Suprapubic skin (tissue), 4 donors: ENCODE measurements around the gene RAB17. TPM values are rescaled to one million over a fixed set of nuclear protein-coding genes. Genes with fewer than 3 reads are reported as not detected.
"Not testable (repeated sequence)": the region's sequence is repeated elsewhere in the genome, so short reads cannot be mapped to it uniquely, and the experiment has no call there.

Experiments
- DNase-seq, 2 donors: peaks; one replicate each; pipeline ENCODE4 v3.0.0-alpha.2; 2019; ENCODE audit warnings: low spot score in 2 of 2
- H3K27ac ChIP-seq: fragments of 200-600 bp; sonication (generic); one replicate; pipeline ENCODE4 v1.5.1; 2019
- H3K27me3 ChIP-seq: fragments of 200-600 bp; sonication (generic); one replicate; pipeline ENCODE4 v1.5.1; 2019
- H3K36me3 ChIP-seq: fragments of 200-600 bp; sonication (generic); one replicate; pipeline ENCODE4 v1.5.1; 2019
- H3K4me1 ChIP-seq: fragments of 200-600 bp; sonication (generic); one replicate; pipeline ENCODE4 v1.5.1; 2019
- H3K4me3 ChIP-seq: fragments of 200-600 bp; sonication (generic); one replicate; pipeline ENCODE4 v1.5.1; 2019; ENCODE audit warnings: mild to moderate bottlenecking
- H3K9me3 ChIP-seq: fragments of 200-600 bp; sonication (generic); one replicate; pipeline ENCODE4 v1.5.1; 2019
- EP300 ChIP-seq: sonication (generic); formaldehyde crosslinking; IDR thresholded peaks from one replicate; pipeline ENCODE4 v1.6.1; 2017; ENCODE audit warnings: antibody characterized with exemption
- POLR2A ChIP-seq, 2 donors: fragments of 450-650 bp; IDR thresholded peaks; one replicate each; pipeline ENCODE4 v1.6.1; 2017; ENCODE audit warnings: antibody characterized with exemption in 2 of 2, mild to moderate bottlenecking in 2 of 2, moderate library complexity in 2 of 2
- POLR2AphosphoS5 ChIP-seq, 3 donors: sonication (generic); formaldehyde crosslinking; IDR thresholded peaks; one replicate each; pipeline ENCODE4 v1.6.1; 2017; ENCODE audit warnings: antibody characterized with exemption in 3 of 3
- WGBS: methylation state at CpG from one replicate; pipeline ENCODE4 v1.1.5; 2018; 5-methylcytosine and 5-hydroxymethylcytosine counted together
- total RNA-seq, 4 donors: library from RNA; depleted of rRNA; stranded (reverse); fragments of >200 nt; gene quantifications; one replicate each; pipeline ENCODE4 v1.1.0, GENCODE V29; 2016
- TF ChIP-seq, protein P1 (sequence below), 2 donors: fragments of 200-600 bp in 1 of 2; fragments of 450-650 bp in 1 of 2; sonication (generic) in 1 of 2; IDR thresholded peaks; one replicate each; pipeline ENCODE4 v1.5.1; 2016 to 2019; ENCODE audit warnings: antibody characterized with exemption in 2 of 2, mild to moderate bottlenecking in 1 of 2, moderate library complexity in 1 of 2

RAB17 gene
- total RNA-seq, 4 donors from 2014 or later = 3.3 to 8.5 (median 6.0) TPM

DNA sequence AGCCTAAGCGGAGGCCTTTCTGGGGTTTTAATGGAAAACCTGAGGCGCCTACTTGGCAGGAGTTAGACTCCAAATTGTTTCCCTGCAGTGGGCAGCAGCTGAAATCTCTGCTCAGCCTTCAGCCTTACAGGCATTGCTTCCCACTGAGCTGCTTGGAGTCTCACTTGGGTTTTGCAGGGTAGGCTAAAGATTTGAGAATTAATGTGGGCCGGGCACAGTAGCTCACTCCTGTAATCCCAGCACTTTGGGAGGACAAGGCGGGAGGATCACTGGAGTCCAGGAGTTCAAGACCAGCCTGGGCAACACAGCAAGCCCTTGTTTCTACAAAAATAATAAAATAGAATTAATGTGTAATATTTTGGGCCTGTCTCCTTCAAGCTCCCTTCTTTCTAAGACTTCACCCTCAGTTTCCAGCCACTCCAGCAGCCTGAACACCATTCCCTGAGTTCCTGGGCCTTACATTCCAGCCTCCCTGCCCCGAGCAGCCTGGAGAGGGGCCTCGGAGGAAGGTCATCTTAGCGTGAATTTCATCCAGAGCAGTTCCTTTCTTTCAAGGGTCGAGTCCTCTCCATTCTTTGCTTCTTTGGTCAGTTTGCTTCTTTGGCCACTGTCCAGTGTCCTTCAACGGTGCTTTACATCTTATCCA lies 9.1 kb upstream of the RAB17 start:
- no peaks in the 10 kb centered on the region for H3K9me3 ChIP-seq
- peak overlapping the region; percentile 22 for H3K4me3 ChIP-seq
- no peaks in the 10 kb centered on the region for H3K36me3 ChIP-seq
- H3K27me3 ChIP-seq = no peaks in the 10 kb centered on the region
- H3K4me1 ChIP-seq = peaks cover 27% of the 10 kb centered on the region
- no peak for TF ChIP-seq POLR2A (IDR thresholded peaks at IDR 0.05)
- no peak for TF ChIP-seq POLR2AphosphoS5 (IDR thresholded peaks at IDR 0.05)
- TF ChIP-seq EP300 = no peak
- TF ChIP-seq, protein P1, sequence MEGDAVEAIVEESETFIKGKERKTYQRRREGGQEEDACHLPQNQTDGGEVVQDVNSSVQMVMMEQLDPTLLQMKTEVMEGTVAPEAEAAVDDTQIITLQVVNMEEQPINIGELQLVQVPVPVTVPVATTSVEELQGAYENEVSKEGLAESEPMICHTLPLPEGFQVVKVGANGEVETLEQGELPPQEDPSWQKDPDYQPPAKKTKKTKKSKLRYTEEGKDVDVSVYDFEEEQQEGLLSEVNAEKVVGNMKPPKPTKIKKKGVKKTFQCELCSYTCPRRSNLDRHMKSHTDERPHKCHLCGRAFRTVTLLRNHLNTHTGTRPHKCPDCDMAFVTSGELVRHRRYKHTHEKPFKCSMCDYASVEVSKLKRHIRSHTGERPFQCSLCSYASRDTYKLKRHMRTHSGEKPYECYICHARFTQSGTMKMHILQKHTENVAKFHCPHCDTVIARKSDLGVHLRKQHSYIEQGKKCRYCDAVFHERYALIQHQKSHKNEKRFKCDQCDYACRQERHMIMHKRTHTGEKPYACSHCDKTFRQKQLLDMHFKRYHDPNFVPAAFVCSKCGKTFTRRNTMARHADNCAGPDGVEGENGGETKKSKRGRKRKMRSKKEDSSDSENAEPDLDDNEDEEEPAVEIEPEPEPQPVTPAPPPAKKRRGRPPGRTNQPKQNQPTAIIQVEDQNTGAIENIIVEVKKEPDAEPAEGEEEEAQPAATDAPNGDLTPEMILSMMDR (IDR thresholded peaks at IDR 0.05) = no peak
- peak overlapping the region; percentile 44 for H3K27ac ChIP-seq
- 77% methylated on average over 8 of the region's 9 CpGs for WGBS
- DNase-seq = no peak

DNA sequence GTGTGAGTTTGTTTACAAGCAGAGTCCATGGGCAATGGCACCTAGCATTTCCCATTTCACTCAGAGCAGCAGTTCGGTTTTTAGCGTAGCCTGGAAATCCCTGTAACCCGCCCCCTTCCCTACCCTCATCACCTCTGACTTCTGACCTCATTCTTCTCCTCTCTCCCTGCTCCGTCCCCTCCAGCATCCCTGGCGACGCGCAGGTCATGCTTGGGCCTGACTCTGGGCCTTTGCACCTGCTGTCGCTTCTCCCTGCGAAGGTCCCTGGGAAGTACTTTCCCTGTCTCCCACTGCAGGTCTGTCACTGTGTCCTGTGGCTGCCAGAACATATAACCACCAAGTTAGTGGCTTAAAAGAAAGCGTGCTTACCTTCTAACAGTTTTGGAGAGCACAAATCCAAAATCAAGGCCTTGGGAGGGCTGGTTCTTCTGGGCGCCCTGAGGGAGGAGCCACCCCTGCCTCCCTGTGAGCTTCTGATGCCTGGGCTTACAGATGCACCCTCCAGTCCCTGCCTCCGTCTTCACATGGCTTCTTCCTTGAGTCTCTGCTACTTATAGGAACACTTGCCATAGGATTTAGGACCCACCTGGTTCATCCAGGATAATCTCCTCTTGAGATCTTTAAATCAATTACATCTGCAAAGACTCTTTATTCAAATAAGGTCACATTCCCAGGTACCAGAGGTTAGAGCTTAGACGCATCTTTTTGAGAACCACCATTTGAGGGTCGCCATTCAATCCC lies 8.1 kb upstream of the RAB17 start:
- Histone ChIP-seq H3K4me3 (no peak overlapping the region), H3K36me3 (no peaks in the 10 kb centered on the region), H3K27ac (no peak overlapping the region), H3K9me3 (no peaks in the 10 kb centered on the region), H3K4me1 (peaks cover 22% of the 10 kb centered on the region), H3K27me3 (no peaks in the 10 kb centered on the region)
- no peak for DNase-seq
- no peak for TF ChIP-seq EP300
- TF ChIP-seq, protein P1 (IDR thresholded peaks at IDR 0.05) = no peak
- TF ChIP-seq POLR2A (IDR thresholded peaks at IDR 0.05) = no peak
- no peak for TF ChIP-seq POLR2AphosphoS5 (IDR thresholded peaks at IDR 0.05)
- 93% methylated on average over 14 of the region's 14 CpGs for WGBS

DNA sequence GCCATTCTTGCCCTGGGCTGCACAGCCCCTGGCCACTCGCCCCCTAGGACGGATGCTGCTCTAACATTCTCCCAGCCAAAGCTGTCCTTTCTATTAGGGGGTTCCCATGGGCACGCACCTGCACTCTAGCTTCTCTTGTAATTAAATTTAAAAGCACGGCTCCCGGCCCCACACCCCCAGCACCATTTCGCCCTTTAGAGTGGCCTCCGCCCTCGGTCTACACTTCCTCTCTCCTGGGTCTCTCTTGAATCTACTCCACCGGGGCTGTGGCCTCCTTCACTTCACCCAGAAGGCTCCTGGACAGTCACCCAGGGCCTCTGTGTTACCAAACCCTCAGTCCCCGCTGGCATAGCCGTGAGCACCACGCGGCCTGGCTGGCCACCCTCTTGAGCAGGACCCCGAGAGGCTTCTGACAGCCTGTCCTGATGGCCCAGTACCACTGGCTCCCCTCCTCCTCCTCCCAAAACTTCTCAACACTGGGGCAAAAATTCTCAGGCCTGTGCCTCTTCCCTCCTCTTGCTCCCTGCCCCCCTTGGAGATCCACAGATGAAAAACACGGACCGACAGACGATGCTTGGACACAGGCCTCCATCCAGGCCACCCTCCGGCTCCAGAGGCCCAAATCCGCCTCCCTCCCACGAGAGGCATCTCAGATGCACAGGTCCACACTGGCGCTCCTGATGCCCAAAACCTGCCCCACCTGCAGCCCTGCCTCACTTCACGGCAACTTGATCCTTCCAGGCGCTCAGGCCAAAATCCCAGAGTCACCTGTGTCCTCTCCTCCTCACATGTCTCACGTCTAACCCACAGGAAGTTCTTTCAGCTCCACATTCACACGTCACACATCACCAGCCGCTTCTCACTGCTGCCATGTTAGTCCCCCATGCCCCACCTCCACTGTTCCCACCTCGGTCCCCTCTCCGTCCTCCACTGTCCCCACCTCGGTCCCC lies 6.9 kb upstream of the RAB17 start:
- H3K27me3 ChIP-seq = no peaks in the 10 kb centered on the region
- H3K9me3 ChIP-seq = no peaks in the 10 kb centered on the region
- 88% methylated on average over 29 of the region's 29 CpGs for WGBS
- H3K36me3 ChIP-seq = no peaks in the 10 kb centered on the region
- H3K4me1 ChIP-seq = peaks cover 18% of the 10 kb centered on the region
- H3K27ac ChIP-seq = no peak overlapping the region
- no peak for DNase-seq
- no peak overlapping the region for H3K4me3 ChIP-seq
- TF ChIP-seq POLR2AphosphoS5 (IDR thresholded peaks at IDR 0.05) = no peak
- TF ChIP-seq EP300 = no peak
- TF ChIP-seq, protein P1 (IDR thresholded peaks at IDR 0.05) = no peak
- no peak for TF ChIP-seq POLR2A (IDR thresholded peaks at IDR 0.05)

DNA sequence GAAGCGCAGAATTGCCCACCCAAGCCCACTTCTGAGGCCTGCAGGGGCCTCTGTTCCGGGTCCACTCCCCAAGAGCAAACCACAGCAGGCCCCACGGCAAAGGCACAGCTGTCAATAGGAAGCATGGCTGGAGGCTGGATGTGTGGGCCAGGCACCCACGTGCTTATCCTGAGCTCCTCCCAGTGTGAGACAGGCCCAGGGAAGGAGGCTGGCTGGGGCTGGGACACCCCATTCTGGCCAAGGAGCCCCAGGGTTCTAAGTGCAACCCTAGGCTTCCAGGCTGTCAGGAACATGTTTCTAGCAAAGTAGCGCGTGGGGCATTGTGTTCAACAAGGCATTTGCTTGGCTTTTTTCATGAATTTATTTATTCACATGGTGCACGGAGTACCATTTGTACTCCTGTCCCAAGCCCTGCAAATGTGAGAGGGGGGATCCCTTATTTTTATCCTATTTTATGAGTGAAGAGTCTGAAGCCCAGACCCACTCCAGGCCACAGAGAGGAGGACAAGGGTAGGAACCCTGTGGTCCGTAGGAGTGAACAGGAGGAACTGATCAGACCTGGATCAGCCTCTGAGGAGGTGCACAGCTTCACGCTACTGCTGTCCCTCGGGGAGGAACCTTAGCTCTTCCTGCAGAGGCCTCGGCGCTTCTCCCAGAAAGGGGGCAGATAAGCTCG lies 6.1 kb upstream of the RAB17 start:
- 79% methylated on average over 13 of the region's 13 CpGs for WGBS
- Histone ChIP-seq H3K27ac (no peak overlapping the region), H3K27me3 (no peaks in the 10 kb centered on the region), H3K36me3 (no peaks in the 10 kb centered on the region), H3K9me3 (no peaks in the 10 kb centered on the region), H3K4me3 (no peak overlapping the region), H3K4me1 (peaks cover 20% of the 10 kb centered on the region)
- no peak for DNase-seq
- TF ChIP-seq POLR2AphosphoS5 (IDR thresholded peaks at IDR 0.05) (no peak), POLR2A (IDR thresholded peaks at IDR 0.05) (no peak), EP300 (no peak)
- TF ChIP-seq, protein P1 (IDR thresholded peaks at IDR 0.05) = no peak

DNA sequence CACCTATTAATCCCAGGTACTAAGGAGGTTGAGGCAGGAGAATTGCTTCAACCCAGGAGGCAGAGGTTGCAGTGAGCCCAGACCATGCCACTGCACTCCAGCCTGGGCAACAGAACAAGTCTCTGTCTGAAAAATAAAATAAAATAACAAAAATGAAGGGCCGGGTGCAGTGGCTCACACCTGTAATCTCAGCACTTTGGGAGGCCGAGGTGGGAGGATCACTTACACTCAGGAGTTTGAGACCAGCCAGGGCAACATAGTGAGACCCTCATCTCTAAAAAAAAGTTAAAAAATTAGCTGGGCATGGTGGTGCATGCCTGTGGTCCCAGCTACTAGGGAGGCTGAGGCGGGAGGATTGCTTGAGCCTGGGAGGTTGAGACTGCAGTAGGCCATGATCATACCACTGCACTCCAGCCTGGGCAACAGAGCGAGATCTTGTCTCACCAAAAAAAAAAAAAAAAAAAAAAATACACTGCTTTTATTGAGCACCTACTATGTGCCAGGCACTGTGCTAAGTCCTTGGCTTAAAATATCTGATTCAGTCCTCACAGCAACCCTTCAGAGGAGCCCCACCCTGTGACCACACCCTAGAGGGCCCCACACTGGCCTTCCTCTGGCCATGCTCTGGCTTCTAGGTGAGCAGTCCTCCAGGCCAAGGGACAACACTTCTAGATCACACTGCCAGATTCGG lies 5.4 kb upstream of the RAB17 start:
- H3K27me3 ChIP-seq, H3K36me3 ChIP-seq, H3K4me3 ChIP-seq, DNase-seq, H3K27ac ChIP-seq, H3K9me3 ChIP-seq: not testable (repeated sequence)
- H3K4me1 ChIP-seq = peaks cover 27% of the 10 kb centered on the region
- 95% methylated on average over 5 of the region's 5 CpGs for WGBS
